ENCODE measurements around the gene GCNT1.
A peak's percentile ranks its signal among the peaks of the same experiment; 100 is the strongest.
"Not testable (repeated sequence)": the region's sequence is repeated elsewhere in the genome, so short reads cannot be mapped to it uniquely, and the experiment has no call there.

Gene GCNT1

DNA sequence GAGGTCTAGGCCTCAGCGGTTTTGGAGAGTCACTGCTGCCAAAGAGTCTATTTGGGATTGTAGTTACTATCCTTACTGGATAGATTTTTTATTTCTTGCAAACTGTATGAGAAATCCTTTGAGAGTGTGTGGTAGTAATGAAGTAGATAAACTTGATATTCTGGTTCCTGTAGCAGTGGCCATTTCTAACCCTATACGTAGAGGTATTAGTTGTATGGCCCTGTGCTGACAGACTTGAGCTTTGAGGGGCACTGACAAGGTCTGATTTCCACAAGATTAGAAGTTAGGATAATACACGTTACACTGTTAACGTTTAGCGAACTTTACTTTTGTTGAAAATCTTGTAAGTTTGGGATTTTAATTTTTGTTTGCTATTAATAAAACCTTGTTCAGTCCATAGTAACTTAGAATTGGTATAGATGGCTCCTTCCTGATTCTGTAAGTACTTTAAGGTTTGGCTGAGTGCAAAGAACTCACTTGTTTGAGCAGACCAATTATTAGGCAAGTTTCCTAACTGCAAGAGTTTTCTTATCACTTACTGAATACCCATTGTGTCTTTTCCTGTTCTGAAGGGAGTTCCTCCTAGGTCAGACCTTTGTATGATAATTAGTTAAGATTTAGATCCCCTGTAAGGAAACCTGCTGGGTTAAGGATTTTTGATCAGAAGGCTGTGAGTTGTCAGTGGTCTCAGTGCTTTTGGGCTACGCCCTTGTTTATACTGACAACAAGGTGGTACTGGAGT is 31.4 kb downstream of the GCNT1 start:
- DNase-seq (ENCODE audit: low read depth), result no peak

DNA sequence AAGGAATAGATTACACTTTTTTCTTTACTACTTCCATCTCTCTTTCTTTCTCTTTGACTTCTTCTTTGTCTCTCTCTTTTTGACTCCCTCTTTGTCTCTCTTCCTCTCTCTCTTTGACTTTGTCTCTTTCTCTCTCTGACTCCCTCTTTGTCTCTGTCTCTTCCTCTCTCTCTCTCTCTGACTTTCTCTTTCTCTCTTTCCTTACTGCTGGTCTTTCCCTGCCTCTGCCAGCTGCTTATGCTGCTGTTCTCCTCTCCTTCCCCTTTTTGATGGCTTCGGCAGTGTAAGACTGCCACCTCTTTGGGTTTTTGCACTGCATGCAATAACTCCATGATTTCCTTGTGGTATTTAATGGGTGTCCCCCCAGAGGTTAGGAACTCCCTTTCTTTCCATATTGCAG is 32.1 kb downstream of the GCNT1 start:
- not testable (repeated sequence) for DNase-seq (ENCODE audit: low read depth)

DNA sequence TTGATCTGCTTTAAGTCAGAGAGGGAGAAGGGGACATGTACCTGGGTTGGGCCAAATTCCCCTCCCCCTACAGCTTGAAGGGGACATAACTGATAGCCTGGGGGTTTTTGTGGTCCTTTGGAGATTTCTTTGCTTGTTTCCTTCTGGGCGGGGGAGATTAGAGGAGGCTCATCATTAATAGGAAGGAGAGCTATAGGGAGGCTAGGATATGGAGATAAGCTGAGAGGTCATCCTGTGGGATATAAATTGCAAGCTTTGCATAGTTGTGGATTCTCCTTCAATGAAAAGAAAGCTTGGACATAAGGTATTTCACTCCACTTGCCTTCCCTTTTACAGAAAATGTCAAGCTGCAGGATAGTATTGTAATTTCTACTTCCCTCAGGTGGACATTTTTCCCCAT is 34.5 kb downstream of the GCNT1 start:
- DNase-seq (ENCODE audit: low read depth), result not testable (repeated sequence)

DNA sequence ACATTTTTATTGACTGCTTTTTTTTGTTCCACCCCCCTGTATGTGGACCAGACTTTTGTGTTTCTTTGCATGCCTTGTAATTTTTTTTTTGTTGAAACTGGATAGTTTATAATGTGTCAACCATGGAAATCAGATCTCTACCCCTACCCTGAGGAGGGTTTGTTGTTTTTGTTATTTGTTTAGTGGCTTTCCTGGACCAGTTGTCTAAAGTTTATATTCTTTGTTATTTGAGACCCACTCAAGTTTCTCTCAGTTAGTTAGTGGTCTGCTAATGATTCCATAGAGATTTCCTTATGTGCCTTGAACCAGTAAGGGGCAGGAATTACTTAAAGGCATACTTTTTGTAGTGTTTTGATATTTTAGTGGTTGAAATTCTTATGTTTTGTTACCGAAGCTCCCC is 41.1 kb downstream of the GCNT1 start:
- no peak for DNase-seq (ENCODE audit: low read depth)

DNA sequence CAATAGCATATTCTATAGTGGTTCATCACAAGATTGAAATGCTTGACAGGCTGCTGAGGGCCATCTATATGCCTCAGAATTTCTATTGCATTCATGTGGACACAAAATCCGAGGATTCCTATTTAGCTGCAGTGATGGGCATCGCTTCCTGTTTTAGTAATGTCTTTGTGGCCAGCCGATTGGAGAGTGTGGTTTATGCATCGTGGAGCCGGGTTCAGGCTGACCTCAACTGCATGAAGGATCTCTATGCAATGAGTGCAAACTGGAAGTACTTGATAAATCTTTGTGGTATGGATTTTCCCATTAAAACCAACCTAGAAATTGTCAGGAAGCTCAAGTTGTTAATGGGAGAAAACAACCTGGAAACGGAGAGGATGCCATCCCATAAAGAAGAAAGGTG is 43.8 kb downstream of the GCNT1 start:
- no peak for DNase-seq (ENCODE audit: low read depth)

DNA sequence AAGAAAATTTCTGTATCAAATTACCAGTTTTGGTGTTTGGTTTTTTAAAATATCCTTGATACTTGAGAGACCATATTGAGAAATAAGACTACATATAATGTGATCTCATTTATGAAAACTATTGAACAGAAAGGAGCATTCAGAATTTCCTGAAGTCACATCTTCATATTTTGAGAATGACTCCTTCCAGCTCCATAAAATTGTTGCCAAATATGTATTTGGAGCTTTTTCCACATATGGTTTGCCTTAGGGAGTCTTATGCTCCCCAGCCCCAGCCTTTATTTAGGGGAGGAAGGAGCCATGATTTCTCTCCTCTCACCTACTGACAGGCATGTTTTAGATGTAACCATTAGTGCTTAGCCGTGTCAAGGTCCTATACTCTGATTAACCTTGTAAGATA is 51.1 kb downstream of the GCNT1 start:
- DNase-seq (ENCODE audit: low read depth), result peak; percentile 49

DNA sequence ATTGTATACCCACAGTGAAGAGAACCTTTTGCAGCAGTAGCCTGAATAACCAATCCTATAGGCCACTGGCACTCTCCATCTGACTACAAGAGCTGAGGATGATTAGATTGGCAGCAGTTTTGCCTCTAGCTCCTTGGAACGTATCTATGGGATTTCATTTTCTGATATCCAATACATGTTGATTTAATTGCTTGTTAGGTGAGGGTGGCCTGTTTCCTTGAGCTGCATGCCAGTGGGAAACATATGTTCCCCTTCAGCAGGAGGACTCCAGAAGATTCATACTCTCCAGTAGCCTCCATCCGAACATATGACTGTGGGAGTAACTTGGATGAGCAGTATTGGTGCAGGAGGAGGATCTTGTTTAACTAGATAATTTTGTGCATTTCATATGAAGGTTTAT is 51.5 kb downstream of the GCNT1 start:
- DNase-seq (ENCODE audit: low read depth), result no peak

DNA sequence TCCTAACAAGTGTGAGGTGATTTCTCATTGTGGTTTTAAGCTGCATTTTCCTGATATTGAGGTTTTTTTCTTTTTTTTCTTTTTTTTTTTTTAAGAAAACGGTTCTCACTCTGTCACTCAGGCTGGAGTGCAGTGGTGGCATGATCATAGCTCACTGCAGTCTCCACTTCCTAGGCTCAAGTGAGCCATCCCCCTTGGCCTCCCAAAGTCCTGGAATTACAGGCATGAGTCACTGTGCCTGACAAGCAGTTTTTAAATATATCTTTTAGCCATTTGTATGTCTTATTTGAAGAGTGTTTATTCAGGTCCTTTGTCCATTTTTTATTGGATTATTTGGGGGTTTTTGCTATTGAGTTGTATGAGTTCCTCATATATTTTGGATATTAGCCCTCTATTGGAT is 53.8 kb downstream of the GCNT1 start:
- DNase-seq (ENCODE audit: low read depth), result no peak

DNA sequence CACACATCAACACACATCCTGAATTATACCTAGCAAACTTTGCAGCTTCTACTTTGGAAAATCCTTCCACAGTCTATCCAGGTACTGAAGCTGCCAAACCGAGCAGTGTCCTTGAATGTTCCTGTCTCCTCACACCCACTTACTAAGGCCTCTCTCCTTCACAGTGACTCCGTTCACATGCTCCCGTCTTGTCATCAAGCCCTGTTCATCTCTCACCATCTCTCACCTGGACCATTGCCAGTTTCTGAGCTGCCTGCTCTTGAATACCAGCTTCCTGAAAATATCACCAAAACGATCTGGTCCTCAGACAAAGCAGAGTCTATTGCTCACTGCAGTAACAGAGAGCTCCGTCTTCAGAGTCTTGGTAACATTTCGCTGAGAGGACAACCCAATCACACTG is 57.4 kb downstream of the GCNT1 start:
- DNase-seq (ENCODE audit: low read depth), result no peak

DNA sequence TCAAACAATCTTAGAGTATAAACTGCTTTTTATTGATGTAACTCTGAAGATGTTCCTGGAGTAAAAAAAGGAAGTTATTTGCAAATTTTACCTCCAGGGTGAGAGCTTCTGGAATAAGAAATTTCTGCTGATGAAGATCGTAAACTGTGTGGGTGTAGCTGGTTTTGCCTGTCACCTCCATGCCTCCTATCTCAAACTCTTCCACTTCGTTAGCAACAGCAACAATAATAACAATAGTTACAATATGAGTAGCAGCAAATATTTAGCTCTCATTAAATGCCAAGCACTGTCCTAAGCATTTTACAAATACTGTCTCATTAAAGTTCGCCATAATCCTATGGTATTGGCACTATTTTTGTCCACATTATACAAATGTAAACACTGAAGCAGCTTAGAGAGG is 57.9 kb downstream of the GCNT1 start:
- DNase-seq (ENCODE audit: low read depth), result no peak

DNA sequence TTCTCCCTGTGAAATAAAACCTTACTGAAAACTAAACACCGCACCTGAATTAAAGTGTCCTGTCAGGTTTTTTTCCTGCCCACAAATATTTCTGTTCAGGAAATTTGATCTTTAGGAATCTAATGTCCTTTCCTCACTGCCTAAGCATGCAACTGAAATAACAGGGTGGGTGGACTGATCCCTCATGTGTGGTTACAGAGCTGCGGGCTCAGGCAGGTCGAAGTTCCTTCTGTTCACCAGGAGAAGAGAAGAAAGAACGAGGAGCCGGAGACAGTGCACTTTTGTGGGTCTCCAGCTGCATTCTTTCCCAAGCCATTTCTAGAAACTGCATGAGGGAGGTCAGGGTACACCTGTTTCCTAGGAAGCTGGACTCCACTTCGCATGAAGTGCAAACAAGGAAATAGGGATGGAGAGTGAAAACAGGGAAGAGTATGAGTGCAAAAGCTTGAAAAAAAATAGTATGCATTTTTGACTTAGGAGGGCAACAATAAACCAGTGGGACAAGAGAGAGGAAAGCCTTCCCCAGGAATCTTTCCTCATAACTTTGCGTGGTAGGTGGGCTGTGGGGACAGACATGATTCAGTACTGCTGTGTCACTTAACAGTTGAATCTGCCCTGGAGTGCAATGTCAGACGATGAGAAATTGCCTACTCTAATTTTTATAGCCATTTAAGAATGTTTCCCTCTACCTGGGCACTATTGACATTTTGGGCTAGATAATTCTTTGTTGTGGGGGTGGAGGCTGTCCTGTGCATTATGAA is 60.3 kb downstream of the GCNT1 start:
- no peak for DNase-seq (ENCODE audit: low read depth)

DNA sequence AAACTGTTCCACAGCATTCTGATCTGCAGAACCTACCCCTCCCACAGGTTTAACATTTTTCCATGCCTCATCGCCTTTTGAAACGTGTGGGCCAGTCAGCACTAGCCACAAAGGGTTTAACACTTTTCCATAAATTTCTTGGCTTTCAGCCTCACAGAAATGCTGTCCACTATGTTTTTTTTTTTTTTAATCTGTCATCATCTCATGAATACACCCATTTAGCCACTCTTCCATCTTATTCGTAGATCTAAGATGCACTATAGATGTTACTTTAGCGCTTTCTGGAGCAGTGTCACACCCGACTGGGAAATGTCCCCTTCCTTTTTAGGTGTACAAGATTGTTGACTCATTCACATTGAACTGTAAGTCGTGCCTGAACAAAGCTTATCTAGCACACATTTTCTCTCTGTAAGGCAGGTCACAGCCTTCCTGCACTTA is 62.3 kb downstream of the GCNT1 start:
- DNase-seq (ENCODE audit: low read depth), result no peak

DNA sequence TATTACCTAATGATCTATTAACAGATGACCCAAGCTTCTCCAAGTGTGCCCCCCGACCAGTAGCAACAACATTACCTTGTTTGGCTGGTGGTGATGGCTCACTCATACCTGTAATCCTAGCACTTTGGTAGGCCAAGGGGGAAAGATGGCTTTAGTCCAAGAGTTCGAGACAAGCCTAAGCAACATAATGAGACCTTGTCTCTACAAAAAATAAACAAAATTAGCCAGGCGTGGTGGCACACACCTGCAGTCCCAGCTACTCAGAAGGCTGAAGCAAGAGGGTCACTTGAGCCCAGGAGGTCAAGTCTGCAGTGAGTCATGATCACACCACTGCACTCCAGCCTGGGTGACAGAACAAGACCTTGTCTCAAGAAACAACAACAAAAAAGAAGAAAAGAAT is 62.9 kb downstream of the GCNT1 start:
- no peak for DNase-seq (ENCODE audit: low read depth)

DNA sequence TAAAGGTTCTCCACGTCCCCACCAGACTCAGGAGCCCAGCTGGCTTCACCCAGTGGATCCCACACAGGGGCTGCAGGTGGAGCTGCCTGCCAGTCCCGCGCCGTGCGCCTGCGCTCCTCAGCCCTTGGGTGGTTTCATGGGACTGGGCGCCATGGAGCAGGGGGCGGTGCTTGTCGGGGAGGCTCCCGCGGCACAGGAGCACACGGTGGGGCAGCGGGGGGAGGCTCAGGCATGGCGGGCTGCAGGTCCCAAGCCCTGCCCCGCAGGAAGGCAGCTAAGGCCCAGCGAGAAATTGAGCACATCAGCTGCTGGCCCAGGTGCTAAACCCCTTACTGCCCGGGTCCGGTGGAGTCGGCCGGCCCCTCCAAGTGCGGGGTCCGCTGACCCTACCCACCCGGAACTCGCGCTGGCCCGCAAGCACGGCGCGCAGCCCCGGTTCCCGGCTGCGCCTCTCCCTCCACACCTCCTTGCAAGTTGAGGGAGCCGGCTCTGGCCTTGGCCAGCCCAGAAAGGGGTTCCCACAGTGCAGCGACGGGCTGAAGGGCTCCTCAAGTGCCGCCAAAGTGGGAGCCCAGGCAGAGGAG is 64.7 kb downstream of the GCNT1 start:
- not testable (repeated sequence) for DNase-seq (ENCODE audit: low read depth)

DNA sequence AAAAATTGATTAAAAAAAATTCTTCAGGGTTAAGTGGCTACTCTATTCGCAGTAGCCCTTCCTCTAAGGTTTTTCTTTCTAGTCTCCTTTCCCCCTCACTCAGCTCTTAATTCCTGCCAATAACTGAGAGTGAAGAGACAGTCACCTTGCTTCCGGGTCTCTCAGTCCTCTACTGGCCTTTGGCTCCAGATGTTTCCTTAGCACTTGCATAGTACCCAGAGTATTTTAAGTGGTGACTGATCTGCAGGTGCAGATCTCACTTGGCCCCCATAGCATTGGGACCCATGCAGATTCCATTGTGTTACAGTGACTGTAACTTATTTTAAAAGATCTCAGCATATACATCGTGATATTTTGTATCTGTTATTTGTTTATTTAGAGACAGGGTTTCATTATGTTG is 66.2 kb downstream of the GCNT1 start:
- no peak for DNase-seq (ENCODE audit: low read depth)

DNA sequence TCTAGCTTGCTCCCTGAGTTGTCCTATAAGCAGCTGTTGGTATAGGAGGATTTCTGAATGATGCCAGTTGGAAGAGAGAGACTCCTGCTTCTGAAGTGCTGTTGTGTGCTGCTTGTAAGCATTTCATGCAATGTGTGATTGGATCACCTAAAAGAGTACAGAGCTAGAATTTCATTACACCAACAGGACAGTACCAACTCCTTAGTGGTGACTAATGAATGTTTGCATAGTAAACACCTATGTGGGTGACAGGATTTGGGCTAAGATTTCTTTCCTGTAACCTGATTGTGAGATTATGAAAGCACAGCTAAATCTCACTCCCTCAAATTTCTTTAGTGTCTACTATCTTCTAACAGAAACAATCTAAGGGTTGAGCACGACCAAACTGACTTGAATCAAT is 67.0 kb downstream of the GCNT1 start:
- DNase-seq (ENCODE audit: low read depth), result no peak

DNA sequence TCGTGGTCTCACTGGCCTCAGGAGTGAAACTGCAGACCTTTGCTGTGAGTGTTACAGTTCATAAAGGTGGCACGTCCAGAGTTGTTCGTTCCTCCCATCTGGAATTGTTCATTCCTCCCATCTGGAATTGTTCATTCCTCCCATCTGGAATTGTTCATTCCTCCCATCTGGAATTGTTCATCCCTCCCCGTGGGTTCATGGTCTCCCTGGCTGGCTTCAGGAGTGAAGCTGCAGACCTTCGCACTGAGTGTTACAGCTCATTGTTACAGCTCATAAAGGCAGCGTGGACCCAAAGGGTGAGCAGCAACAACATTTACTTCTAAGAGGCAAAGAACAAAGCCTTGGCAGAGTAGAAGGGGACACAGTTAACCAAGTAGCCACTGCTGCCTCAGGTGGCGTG is 69.1 kb downstream of the GCNT1 start:
- DNase-seq (ENCODE audit: low read depth), result peak; percentile 39

DNA sequence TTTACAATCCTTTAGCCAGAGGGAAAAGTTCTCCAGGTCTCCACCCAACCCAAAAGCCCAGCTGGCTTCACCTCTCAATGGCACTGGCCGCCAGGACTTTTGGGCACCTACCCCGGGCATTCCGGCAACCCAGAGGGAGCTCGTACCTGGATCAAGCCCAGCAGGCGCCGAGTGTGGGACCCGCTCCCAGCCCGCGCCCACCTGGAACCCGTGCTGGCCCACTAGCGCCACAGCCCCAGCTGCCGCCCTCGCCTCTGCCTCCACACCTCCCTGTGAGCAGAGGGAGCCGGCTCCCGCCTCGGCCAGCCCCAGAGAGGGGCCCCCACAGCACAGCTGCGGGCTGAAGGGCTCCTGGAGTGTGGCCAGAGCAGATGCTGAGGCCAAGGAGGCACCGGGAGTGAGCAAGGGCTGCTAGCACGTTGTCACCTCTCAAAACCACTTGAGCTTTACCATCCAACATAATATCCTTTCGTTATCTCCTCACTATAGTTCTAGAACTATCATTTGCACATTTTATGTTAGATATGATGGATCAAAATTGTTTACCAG is 69.7 kb downstream of the GCNT1 start:
- DNase-seq (ENCODE audit: low read depth), result no peak

DNA sequence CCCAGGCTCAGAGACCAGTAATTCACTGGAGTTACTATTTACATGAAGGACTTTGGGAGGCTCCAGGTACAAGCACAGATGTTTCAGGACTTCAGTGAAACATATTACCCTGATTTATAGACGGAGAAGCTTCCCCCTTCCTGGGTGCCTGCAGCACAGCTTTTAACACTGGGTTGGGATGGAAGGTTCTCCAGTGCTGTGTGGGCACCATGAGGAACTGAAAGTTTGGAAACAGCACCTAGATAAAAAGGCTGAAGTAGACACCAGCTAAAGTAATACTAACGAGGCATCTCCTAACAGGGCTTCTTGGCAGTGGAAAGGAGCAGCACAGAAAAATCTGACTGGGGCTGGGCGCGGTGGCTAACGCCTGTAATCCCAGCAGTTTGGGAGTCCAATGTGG is 70.7 kb downstream of the GCNT1 start:
- DNase-seq (ENCODE audit: low read depth), result no peak

DNA sequence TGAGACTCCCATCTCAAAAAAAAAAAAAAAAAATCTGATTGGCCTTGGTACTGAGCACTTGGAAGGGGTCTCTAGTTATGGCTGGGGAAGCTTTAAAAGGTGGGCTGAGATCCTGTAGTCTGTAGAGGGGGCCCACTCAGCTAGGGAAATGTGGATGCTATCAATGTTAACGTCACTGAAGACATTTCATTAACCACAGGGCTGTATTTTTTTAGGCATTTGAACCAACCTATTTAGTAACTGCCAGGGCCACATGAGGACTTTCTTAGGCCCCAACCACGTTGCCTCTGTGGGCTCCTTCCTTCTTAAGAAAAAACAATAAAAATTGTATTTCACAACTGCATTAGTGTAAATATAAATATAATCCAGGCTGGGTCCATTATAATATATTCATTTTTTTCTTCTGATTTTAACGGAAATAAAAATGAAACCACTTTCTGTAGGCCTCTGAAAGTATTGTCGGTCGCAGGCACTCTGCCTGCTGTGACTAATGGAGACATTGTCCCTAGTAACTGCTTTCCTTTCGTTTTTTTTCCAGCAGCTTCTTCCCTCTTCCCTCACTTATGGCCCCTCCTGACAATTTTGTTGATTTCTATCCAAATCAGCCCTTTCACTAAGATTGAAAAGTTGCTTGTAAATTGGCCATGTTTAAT is 71.6 kb downstream of the GCNT1 start:
- DNase-seq (ENCODE audit: low read depth), result no peak

DNA sequence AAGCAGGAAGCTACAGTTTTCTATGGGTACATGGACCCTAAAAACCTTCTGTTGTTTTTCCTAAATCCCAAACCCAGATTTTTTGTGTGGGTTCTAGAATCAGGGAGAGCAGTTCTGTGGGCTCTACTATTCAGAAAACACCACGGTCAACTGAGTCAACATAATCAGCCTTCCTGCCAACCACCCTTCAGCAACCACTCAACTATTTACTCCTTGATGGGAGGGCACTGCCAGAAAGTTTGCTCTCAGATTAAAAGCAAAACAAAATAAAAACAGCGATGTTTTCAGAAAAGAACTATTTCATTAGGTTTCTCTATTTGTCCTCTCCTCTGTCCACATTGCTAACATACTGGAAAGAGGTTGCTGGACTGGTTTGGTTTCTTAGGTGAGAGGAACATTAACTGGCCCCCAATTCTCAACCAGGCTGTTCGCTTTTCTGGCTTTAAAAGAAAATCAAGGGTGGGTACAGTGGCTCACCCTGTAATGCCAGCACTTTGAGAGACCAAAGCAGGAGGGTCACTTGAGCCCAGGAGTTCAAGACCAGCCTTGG is 72.3 kb downstream of the GCNT1 start:
- no peak for DNase-seq (ENCODE audit: low read depth)

DNA sequence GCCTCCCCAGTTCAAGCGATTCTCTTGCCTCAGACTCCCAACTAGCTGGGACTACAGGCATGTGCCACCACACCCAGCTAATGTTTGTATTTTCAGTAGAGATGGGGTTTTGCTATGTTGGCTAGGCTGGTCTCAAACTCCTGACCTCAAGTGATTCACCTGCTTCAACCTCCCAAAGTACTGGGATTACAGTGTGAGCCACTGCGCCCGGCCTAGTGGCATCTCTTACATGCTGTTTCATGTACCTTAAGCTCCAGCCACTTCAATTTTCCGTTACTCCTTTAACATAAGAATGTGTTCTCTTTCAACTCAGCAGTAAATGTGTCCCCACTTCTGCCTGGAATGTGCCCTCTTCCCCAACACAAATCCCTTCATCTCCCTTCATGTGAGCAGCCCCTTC is 73.9 kb downstream of the GCNT1 start:
- DNase-seq (ENCODE audit: low read depth), result not testable (repeated sequence)
